ENCODE measurements around the gene CRADD.
"Not testable (repeated sequence)": the region's sequence is repeated elsewhere in the genome, so short reads cannot be mapped to it uniquely, and the experiment has no call there.

Gene CRADD

GRCh38 chr12:93871566-93871965 is 194.4 kb downstream of the CRADD start:
- not testable (repeated sequence) for DNase-seq (ENCODE audit: low read depth in 2 of 2)

GRCh38 chr12:93873561-93873960 is 196.4 kb downstream of the CRADD start:
- no peak for DNase-seq (ENCODE audit: low read depth in 2 of 2)

- DNase-seq (ENCODE audit: low read depth in 2 of 2) = no peak
Observed at GRCh38 chr12:93875157-93875556, 198.0 kb downstream of the CRADD start.

- DNase-seq (ENCODE audit: low read depth in 2 of 2) = no peak
Observed at GRCh38 chr12:93876360-93876759, 199.2 kb downstream of the CRADD start.

GRCh38 chr12:93877446-93877845 is 200.3 kb downstream of the CRADD start:
- DNase-seq (ENCODE audit: low read depth in 2 of 2) = no peak

- no peak for DNase-seq (ENCODE audit: low read depth in 2 of 2)
Observed at GRCh38 chr12:93879476-93880421, 202.6 kb downstream of the CRADD start.

GRCh38 chr12:93880853-93881522 is 203.8 kb downstream of the CRADD start:
- DNase-seq (ENCODE audit: low read depth in 2 of 2) = no peak

GRCh38 chr12:93882763-93883162 is 205.6 kb downstream of the CRADD start:
- no peak for DNase-seq (ENCODE audit: low read depth in 2 of 2)

- no peak for DNase-seq (ENCODE audit: low read depth in 2 of 2)
Observed at GRCh38 chr12:93883436-93884154, 206.4 kb downstream of the CRADD start.

GRCh38 chr12:93884794-93885460 is 207.8 kb downstream of the CRADD start:
- DNase-seq (ENCODE audit: low read depth in 2 of 2) = no peak

- not testable (repeated sequence) for DNase-seq (ENCODE audit: low read depth in 2 of 2)
Observed at GRCh38 chr12:93885973-93886532, 208.9 kb downstream of the CRADD start.

- DNase-seq (ENCODE audit: low read depth in 2 of 2) = no peak
Observed at GRCh38 chr12:93886533-93887511, 209.6 kb downstream of the CRADD start.

- no peak for DNase-seq (ENCODE audit: low read depth in 2 of 2)
Observed at GRCh38 chr12:93888964-93889363, 211.8 kb downstream of the CRADD start.

GRCh38 chr12:93889516-93890212 is 212.5 kb downstream of the CRADD start:
- no peak for DNase-seq (ENCODE audit: low read depth in 2 of 2)

GRCh38 chr12:93892423-93893268 is 215.5 kb downstream of the CRADD start:
- DNase-seq (ENCODE audit: low read depth in 2 of 2) = no peak

GRCh38 chr12:93894391-93895088 is 217.4 kb downstream of the CRADD start:
- DNase-seq (ENCODE audit: low read depth in 2 of 2) = no peak

GRCh38 chr12:93895089-93895445 is 217.9 kb downstream of the CRADD start:
- DNase-seq (ENCODE audit: low read depth in 2 of 2) = no peak

GRCh38 chr12:93896427-93896826 is 219.3 kb downstream of the CRADD start:
- DNase-seq (ENCODE audit: low read depth in 2 of 2) = no peak

Measured in stimulated activated CD4-positive, alpha-beta T cell treated with anti-CD3 and anti-CD28 coated beads, Interleukin-15, amount 100 ng/mL, for 48 hours (primary cell).